ENCODE measurements around the gene IPO9.
A peak's percentile ranks its signal among the peaks of the same experiment; 100 is the strongest.

Gene IPO9

GRCh38 chr1:201828820-201829774, at the start of gene IPO9:
IPO9 (plus strand) TSS chr1:201829157; CDS start chr1:201829210, 53 bp downstream.
- DNase-seq, result peak; percentile 89 to 96

GRCh38 chr1:201779351-201779880, 49.5 kb upstream of the IPO9 start:
- no peak for DNase-seq

- no peak for DNase-seq
These were observed 48.0 kb upstream of the IPO9 start for GRCh38 chr1:201780952-201781351.

GRCh38 chr1:201781437-201781836, 47.5 kb upstream of the IPO9 start:
- no peak for DNase-seq

GRCh38 chr1:201782353-201782752, 46.6 kb upstream of the IPO9 start:
- no peak for DNase-seq

GRCh38 chr1:201783058-201783457, 45.9 kb upstream of the IPO9 start:
- DNase-seq, result no peak

- DNase-seq, result no peak
These were observed 45.4 kb upstream of the IPO9 start for GRCh38 chr1:201783572-201783971.

GRCh38 chr1:201785291-201785690, 43.7 kb upstream of the IPO9 start:
- DNase-seq, result no peak

- DNase-seq, result no peak
These were observed 42.1 kb upstream of the IPO9 start for GRCh38 chr1:201786824-201787223.

GRCh38 chr1:201788296-201788695, 40.7 kb upstream of the IPO9 start:
- DNase-seq, result no peak

GRCh38 chr1:201789245-201789644, 39.7 kb upstream of the IPO9 start:
- DNase-seq, result no peak

GRCh38 chr1:201790261-201790660, 38.7 kb upstream of the IPO9 start:
- no peak for DNase-seq

- DNase-seq, result no peak
These were observed 37.7 kb upstream of the IPO9 start for GRCh38 chr1:201791051-201791778.

- no peak for DNase-seq
These were observed 37.2 kb upstream of the IPO9 start for GRCh38 chr1:201791779-201792173.

GRCh38 chr1:201792534-201793305, 36.2 kb upstream of the IPO9 start:
- DNase-seq, result peak; percentile 24 to 33

- DNase-seq, result no peak
These were observed 35.5 kb upstream of the IPO9 start for GRCh38 chr1:201793306-201793925.

GRCh38 chr1:201795066-201795465, 33.9 kb upstream of the IPO9 start:
- DNase-seq, result no peak

- DNase-seq, result no peak
These were observed 28.7 kb upstream of the IPO9 start for GRCh38 chr1:201800246-201800645.

GRCh38 chr1:201806801-201807200, 22.2 kb upstream of the IPO9 start:
- DNase-seq, result no peak

- no peak for DNase-seq
These were observed 20.9 kb upstream of the IPO9 start for GRCh38 chr1:201807958-201808632.

GRCh38 chr1:201808633-201808990, 20.3 kb upstream of the IPO9 start:
- no peak for DNase-seq

GRCh38 chr1:201809876-201810275, 19.1 kb upstream of the IPO9 start:
- no peak for DNase-seq
